HCT116 (cell line): ENCODE results near the gene ALAD. TPM values are rescaled to one million over a fixed set of nuclear protein-coding genes. Genes with fewer than 3 reads are reported as not detected.

ENCODE experiments used
- ATAC-seq: fragments of 200-7000 bp; cut with Tn5 transposase; 2 replicates; pipeline ENCODE4 v1.9.1; 2020; ENCODE audit warnings: mild to moderate bottlenecking, moderate library complexity
- BruUV-seq: library from RNA; stranded (reverse); fragments of 400-500 nt; replicated peaks from 2 replicates; lab custom pipeline; 2021; lab: Mats Ljungman, UMichigan
- CTCF ChIA-PET: fragments of 300-600 bp; sonication (Branson Sonifier 250); formaldehyde crosslinking; loops from one replicate; lab custom pipeline; 2021; ENCODE audit warnings: antibody characterized with exemption; lab: Charles Lee
- POLR2A ChIA-PET: fragments of 300-600, 350-600 bp; sonication (Branson Sonifier 250); formaldehyde crosslinking; loops from one replicate; lab custom pipeline; 2021; ENCODE audit warnings: antibody characterized with exemption; lab: Charles Lee
- RAD21 ChIA-PET, 2 experiments: fragments of 300-600 bp; sonication (Branson Sonifier 250); formaldehyde crosslinking; loops; one replicate each; lab custom pipeline; 2023; ENCODE audit warnings: low total read pairs in 2 of 2; ENCODE audit not compliant: uncharacterized antibody in 2 of 2, unreplicated experiment in 2 of 2, low non-redundant PET in 1 of 2; lab: Charles Lee
- DNase-seq: peaks from one replicate; pipeline ENCODE4 v3.0.0-alpha.2; 2010; ENCODE audit warnings: low read depth, low spot score
- H2AFZ ChIP-seq: fragments of 200-600 bp; shearing (Covaris generic), sonication (generic); 2 replicates; pipeline ENCODE4 v1.6.1; 2017; ENCODE audit warnings: low read depth, mixed run types, mixed read lengths, antibody characterized with exemption, low read length; ENCODE audit not compliant: poor library complexity, severe bottlenecking
- H3K27ac ChIP-seq: 2 replicates; pipeline ENCODE4 v1.5.1; 2012; ENCODE audit warnings: low read depth, low read length
- H3K27me3 ChIP-seq: fragments of 200-600 bp; sonication (generic); 2 replicates; pipeline ENCODE4 v1.6.1; 2016; ENCODE audit warnings: mixed run types, low read length, mixed read lengths; ENCODE audit not compliant: insufficient read depth
- H3K36me3 ChIP-seq, 2 experiments: fragments of 200-500 bp in 1 of 2; fragments of 200-600 bp in 1 of 2; sonication (Bioruptor generic) in 1 of 2; sonication (generic) in 1 of 2; 2 replicates each; pipeline versions ENCODE4 v1.5.1 to v1.6.1; 2014 to 2016; ENCODE audit warnings: low read length in 2 of 2, inconsistent platforms in 1 of 2, mixed read lengths in 1 of 2, mixed run types in 1 of 2; ENCODE audit not compliant: insufficient read depth in 2 of 2, control insufficient read depth in 1 of 2
- H3K4me1 ChIP-seq, 2 experiments: fragments of 200-600 bp in 1 of 2; sonication (generic) in 1 of 2; 2 replicates each; pipeline versions ENCODE4 v1.5.1 to v1.6.1; 2012 to 2017; ENCODE audit warnings: low read length in 2 of 2, inconsistent platforms in 1 of 2, mild to moderate bottlenecking in 1 of 2, mixed read lengths in 1 of 2, mixed run types in 1 of 2, moderate library complexity in 1 of 2; ENCODE audit not compliant: insufficient read depth in 2 of 2, control insufficient read depth in 1 of 2
- H3K4me2 ChIP-seq: fragments of 200-600 bp; sonication (generic); 2 replicates; pipeline ENCODE4 v1.6.1; 2017; ENCODE audit warnings: mixed run types, low read length, mixed read lengths
- H3K4me3 ChIP-seq, 2 experiments: fragments of 200-600 bp in 1 of 2; sonication (generic) in 1 of 2; replicated peaks in 1 of 2; 2 replicates each; pipeline ENCODE4 v1.5.1; 2011 to 2016; ENCODE audit warnings: low read length in 2 of 2, control low read depth in 1 of 2, low read depth in 1 of 2, mild to moderate bottlenecking in 1 of 2, mixed read lengths in 1 of 2, mixed run types in 1 of 2
- H3K79me2 ChIP-seq: fragments of 200-600 bp; sonication (generic); 2 replicates; pipeline ENCODE4 v1.6.1; 2017; ENCODE audit warnings: mild to moderate bottlenecking, mixed run types, low read length, moderate library complexity, mixed read lengths; ENCODE audit not compliant: insufficient read depth
- H3K9ac ChIP-seq: fragments of 200-600 bp; sonication (generic); 2 replicates; pipeline ENCODE4 v1.6.1; 2016; ENCODE audit warnings: low read length, mixed read lengths
- H3K9me2 ChIP-seq: fragments of 200-600 bp; sonication (generic), shearing (Covaris generic); 2 replicates; pipeline ENCODE4 v1.6.1; 2017; ENCODE audit warnings: mixed run types, mild to moderate bottlenecking, moderate library complexity; ENCODE audit not compliant: insufficient read depth
- H3K9me3 ChIP-seq, 2 experiments: fragments of 200-500 bp in 1 of 2; fragments of 200-600 bp in 1 of 2; sonication (Bioruptor generic) in 1 of 2; sonication (generic) in 1 of 2; 2 replicates each; pipeline ENCODE4 v1.6.1; 2014 to 2017; ENCODE audit warnings: low read length in 2 of 2, mixed read lengths in 2 of 2, inconsistent platforms in 1 of 2, low read depth in 1 of 2, mild to moderate bottlenecking in 1 of 2, mixed run types in 1 of 2, moderate library complexity in 1 of 2; ENCODE audit not compliant: control insufficient read depth in 1 of 2, insufficient read depth in 1 of 2
- H4K20me1 ChIP-seq: fragments of 200-600 bp; sonication (generic), shearing (Covaris generic); 2 replicates; pipeline ENCODE4 v1.6.1; 2017; ENCODE audit warnings: mixed run types, mild to moderate bottlenecking, moderate library complexity; ENCODE audit not compliant: insufficient read depth
- EGR1 ChIP-seq: IDR thresholded peaks from 2 replicates; pipeline ENCODE4 v1.6.1; 2012; ENCODE audit warnings: low read depth
- EZH2 ChIP-seq: fragments of 200-600 bp; sonication (generic); IDR thresholded peaks from 2 replicates; pipeline ENCODE4 v1.6.1; 2017; ENCODE audit warnings: antibody characterized with exemption, mixed run types
- EZH2phosphoT487 ChIP-seq: fragments of 200-600 bp; IDR thresholded peaks from 2 replicates; pipeline ENCODE4 v1.6.1; 2018; ENCODE audit warnings: antibody characterized with exemption, borderline replicate concordance
- FOSL1 ChIP-seq: IDR thresholded peaks from 2 replicates; pipeline ENCODE4 v1.6.1; 2012; ENCODE audit warnings: low read depth
- RAD21 ChIP-seq: IDR thresholded peaks from 2 replicates; pipeline ENCODE4 v1.6.1; 2012; ENCODE audit warnings: low read depth, mild to moderate bottlenecking
- SRF ChIP-seq: IDR thresholded peaks from 2 replicates; pipeline ENCODE4 v1.6.1; 2012; ENCODE audit warnings: low read depth
- ZFX ChIP-seq: fragments of 450-650 bp; IDR thresholded peaks from 2 replicates; pipeline ENCODE4 v1.6.1; 2017
- ZNF274 ChIP-seq: fragments of 200-500 bp; sonication (Bioruptor generic); IDR thresholded peaks from 2 replicates; pipeline ENCODE4 v1.6.1; 2014; ENCODE audit warnings: mild to moderate bottlenecking, low read depth, low read length, inconsistent platforms
- intact Hi-C: fragments of 100-400 bp; cut with micrococcal nuclease; formaldehyde crosslinking; loops from 2 replicates; pipeline ENCODE4 v1.10.0; 2022
- total RNA-seq: library from RNA; stranded (reverse); gene quantifications from one replicate; pipeline ENCODE4 v1.2.1, GENCODE V29; 2021; ENCODE audit not compliant: unreplicated experiment
- TF ChIP-seq, protein P1 (sequence below), 3 experiments: fragments of 200-600 bp in 1 of 3; sonication (generic) in 1 of 3; IDR thresholded peaks in 2 of 3; conservative IDR thresholded peaks in 1 of 3; 2 replicates each; pipeline ENCODE4 v1.5.1; 2012 to 2017; ENCODE audit warnings: low read depth in 2 of 3, low read length in 2 of 3, antibody characterized with exemption in 1 of 3, borderline replicate concordance in 1 of 3, control low read depth in 1 of 3, mild to moderate bottlenecking in 1 of 3, mixed read lengths in 1 of 3, mixed run types in 1 of 3, moderate library complexity in 1 of 3; ENCODE audit not compliant: insufficient read depth in 1 of 3
- TF ChIP-seq, protein P2 (sequence below): IDR thresholded peaks from 2 replicates; pipeline ENCODE4 v1.6.1; 2012

ALAD gene
- total RNA-seq, 1 experiment from 2014 or later, result 14.0 TPM

DNA sequence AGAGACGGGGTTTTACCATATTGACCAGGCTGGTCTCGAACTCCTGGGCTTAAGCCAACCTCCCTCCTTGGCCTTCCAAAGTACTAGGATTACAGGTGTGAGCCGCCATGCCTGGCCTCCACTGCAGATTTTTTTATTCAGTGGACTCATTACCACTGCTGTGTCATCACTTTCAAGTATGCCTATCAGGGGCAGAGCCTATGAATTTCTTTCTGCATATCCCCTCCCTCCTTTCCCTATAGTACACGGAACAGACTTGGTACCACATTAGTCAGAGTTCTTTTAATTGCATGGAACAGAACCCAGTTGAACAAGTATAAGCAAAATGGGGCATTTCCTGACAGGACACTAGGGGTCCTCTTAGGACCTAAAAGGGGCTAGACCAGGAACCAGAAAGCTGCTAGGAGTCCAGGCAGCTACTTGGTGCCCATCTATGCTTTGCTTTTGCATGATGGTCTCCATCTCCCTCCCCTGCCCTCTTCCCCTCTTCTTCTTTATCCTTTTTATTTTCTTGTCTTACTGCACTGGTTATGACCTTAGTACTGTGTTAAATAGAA, 46.0 kb downstream of the ALAD start:
- peak; percentile 69; the same call in 1 of the 2 replicates for ATAC-seq
- no peak for DNase-seq

DNA sequence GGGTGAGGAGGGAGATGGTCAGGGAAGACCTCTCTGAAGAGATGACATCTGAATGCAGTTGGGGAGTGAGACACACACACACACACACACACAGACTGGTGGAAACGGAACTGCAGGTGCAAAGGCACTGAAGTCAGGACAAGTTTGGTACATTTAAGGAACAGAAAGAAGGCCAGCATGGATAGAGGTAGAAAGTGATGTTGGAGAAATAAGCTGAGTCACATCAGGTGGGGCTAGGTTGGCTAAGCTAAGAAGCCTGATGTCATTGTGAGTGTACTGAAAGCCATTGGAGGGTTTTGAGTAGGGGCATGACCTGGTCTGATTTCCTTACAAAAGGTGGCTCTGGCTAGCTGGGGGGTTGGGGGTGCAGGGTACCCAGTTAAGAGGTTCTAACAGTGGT, 48.7 kb downstream of the ALAD start:
- no peak for ATAC-seq

More for the DNA sequence above, 46.0 kb downstream of the ALAD start:
- TF ChIP-seq RAD21, result peak; percentile 51
- TF ChIP-seq, protein P1, sequence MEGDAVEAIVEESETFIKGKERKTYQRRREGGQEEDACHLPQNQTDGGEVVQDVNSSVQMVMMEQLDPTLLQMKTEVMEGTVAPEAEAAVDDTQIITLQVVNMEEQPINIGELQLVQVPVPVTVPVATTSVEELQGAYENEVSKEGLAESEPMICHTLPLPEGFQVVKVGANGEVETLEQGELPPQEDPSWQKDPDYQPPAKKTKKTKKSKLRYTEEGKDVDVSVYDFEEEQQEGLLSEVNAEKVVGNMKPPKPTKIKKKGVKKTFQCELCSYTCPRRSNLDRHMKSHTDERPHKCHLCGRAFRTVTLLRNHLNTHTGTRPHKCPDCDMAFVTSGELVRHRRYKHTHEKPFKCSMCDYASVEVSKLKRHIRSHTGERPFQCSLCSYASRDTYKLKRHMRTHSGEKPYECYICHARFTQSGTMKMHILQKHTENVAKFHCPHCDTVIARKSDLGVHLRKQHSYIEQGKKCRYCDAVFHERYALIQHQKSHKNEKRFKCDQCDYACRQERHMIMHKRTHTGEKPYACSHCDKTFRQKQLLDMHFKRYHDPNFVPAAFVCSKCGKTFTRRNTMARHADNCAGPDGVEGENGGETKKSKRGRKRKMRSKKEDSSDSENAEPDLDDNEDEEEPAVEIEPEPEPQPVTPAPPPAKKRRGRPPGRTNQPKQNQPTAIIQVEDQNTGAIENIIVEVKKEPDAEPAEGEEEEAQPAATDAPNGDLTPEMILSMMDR (IDR thresholded peaks at IDR 0.05 in 2 of 3, conservative IDR thresholded peaks at IDR 0.05 in 1 of 3; ENCODE audit: borderline replicate concordance in 1 of 3, insufficient read depth in 1 of 3, low read depth in 2 of 3, low read length in 2 of 3), result peak; percentile 13 to 28 (median 14); a peak in 3 of 6 replicates
- TF ChIP-seq ZNF274, result no peak
- Histone ChIP-seq H3K27ac (no peak overlapping the region), H3K79me2 (peaks cover 19% of the 10 kb centered on the region), H3K27me3 (no peaks in the 10 kb centered on the region), H3K4me3 (no peak overlapping the region), H4K20me1 (no peaks in the 10 kb centered on the region), H3K36me3 (peaks cover 4% of the 10 kb centered on the region in 2 experiments; a peak in 1 of 4 replicates), H3K9me3 (no peaks in the 10 kb centered on the region), H3K4me2 (no peak overlapping the region), H3K9ac (no peak overlapping the region), H2AFZ (no peak overlapping the region), H3K4me1 (peaks cover 3 to 26% of the 10 kb centered on the region in 2 experiments; a peak in 3 of 4 replicates), H3K9me2 (no peaks in the 10 kb centered on the region)
- CTCF ChIA-PET, result no interaction called here
- no TSS peak for BruUV-seq
- POLR2A ChIA-PET, result interaction anchor here (2.4 kb wide), 1 partner anchor 15 kb away, joined by 5 read pairs; the partner anchor contains the start of gene WDR31
- intact Hi-C loops, result no loop called here
- RAD21 ChIA-PET, result no interaction called here

More for the DNA sequence above, 48.7 kb downstream of the ALAD start:
- Histone ChIP-seq H3K4me3 (no peak overlapping the region), H3K4me2 (peak overlapping the region; percentile 40), H4K20me1 (no peaks in the 10 kb centered on the region), H3K27me3 (no peaks in the 10 kb centered on the region), H3K9me3 (no peaks in the 10 kb centered on the region), H3K9ac (no peak overlapping the region), H3K79me2 (peaks cover 22% of the 10 kb centered on the region), H3K36me3 (peaks cover 4% of the 10 kb centered on the region in 2 experiments; a peak in 1 of 4 replicates), H3K27ac (no peak overlapping the region), H2AFZ (no peak overlapping the region), H3K9me2 (no peaks in the 10 kb centered on the region), H3K4me1 (peaks cover 3 to 34% of the 10 kb centered on the region in 2 experiments; a peak in 3 of 4 replicates)
- ChIA-PET RAD21 (no interaction called here), POLR2A (no interaction called here), CTCF (no interaction called here)
- TF ChIP-seq FOSL1 (no peak), EZH2 (no peak), SRF (no peak), EGR1 (no peak), ZFX (no peak), ZNF274 (no peak), EZH2phosphoT487 (no peak)
- TF ChIP-seq, protein P2, sequence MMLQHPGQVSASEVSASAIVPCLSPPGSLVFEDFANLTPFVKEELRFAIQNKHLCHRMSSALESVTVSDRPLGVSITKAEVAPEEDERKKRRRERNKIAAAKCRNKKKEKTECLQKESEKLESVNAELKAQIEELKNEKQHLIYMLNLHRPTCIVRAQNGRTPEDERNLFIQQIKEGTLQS, result no peak
- BruUV-seq, result no TSS peak
- intact Hi-C loops, result no loop called here
- no peak for DNase-seq
